Forelimb muscle (tissue), 1 donor: ENCODE data around the gene CCNYL1. TPM values are rescaled to one million over a fixed set of nuclear protein-coding genes. Genes with fewer than 3 reads are reported as not detected.
"Not testable (repeated sequence)": the region's sequence is repeated elsewhere in the genome, so short reads cannot be mapped to it uniquely, and the experiment has no call there.

ENCODE experiments used
- DNase-seq: peaks from one replicate; pipeline ENCODE4 v3.0.0-alpha.2; 2013; ENCODE audit warnings: low read depth
- polyA plus RNA-seq: library from polyadenylated mRNA; unstranded; fragments of 120-200 nt; gene quantifications from one replicate; pipeline ENCODE4 v1.2.1, GENCODE V29; 2013; ENCODE audit not compliant: insufficient read length

The CCNYL1 gene
- polyA plus RNA-seq, 1 donor: 8.7 TPM

DNA sequence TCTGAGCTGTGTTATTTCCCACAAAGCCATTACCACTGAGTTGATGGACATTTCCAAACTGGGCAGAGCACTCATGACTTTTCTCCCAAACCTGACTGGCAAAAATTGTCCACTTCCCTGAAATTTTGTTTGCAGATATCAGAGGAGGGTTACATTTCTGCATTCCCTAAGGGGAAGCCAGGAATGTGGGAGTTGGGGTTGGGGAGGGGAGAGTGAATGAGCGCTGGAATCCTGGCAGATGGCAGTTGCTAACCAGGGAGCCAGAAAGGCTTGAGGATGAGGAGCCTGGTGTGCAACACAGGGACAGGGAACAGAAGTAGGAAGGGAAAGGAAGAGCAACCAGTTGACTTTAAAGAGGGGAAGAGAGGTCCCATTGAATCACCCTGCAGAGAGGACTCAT lies 14.0 kb upstream of the CCNYL1 start:
- DNase-seq: no peak

DNA sequence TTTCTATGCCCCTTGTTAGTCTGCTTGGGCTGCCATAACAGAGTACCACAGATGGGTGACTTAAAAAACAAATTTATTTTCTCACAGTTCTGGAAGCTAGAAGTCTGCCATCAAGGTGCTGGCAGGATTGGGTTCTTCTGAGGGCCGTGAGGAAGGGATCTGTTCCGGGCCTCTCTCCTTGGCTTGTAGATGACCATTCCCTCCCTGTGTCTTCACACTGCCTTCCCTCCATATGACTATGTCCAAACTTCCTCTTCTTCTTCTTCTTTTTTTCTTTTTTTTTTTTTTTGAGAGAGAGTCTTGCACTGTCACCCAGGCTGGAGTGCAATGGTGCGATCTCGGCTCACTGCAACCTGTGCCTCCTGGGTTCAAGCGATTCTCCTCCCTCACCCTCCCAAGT lies 13.1 kb upstream of the CCNYL1 start:
- no peak for DNase-seq

DNA sequence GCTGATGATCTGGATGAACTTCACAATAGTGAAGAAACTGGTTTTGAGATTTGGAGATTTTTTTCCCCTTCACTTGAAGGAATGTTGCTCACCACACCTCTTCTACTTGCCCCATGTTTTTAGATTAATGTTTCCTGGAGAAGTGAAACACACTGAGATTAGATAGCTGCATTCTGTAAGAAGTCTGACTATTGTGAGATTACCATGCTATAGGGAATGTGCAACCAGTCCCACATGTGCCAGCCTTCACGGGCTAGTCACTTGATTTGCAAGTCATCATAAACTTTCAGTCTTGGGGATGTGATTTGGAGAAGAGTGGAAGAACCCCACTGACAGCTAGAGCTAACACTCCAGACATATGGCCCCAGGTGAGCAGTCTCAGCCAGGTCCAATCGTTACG lies 7.4 kb upstream of the CCNYL1 start:
- DNase-seq: no peak

DNA sequence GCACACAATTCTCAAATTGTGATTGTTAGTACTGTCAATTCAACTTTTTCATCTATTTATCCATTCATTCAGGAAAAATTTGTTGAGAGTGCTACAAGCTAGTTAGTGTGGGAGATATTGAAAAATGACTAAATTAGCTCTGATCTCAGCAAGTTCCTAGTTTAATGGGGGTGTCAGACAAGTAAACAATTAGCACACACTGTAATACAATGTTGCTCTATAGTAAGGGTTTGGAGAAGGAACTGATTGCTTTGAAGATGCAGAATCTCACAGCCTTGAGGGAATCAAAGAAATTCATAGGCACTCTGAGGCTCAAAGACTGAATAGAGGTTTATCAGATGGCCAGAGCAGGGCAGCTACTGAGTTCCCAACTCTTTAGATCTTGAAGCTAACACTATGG lies 6.8 kb upstream of the CCNYL1 start:
- no peak for DNase-seq

DNA sequence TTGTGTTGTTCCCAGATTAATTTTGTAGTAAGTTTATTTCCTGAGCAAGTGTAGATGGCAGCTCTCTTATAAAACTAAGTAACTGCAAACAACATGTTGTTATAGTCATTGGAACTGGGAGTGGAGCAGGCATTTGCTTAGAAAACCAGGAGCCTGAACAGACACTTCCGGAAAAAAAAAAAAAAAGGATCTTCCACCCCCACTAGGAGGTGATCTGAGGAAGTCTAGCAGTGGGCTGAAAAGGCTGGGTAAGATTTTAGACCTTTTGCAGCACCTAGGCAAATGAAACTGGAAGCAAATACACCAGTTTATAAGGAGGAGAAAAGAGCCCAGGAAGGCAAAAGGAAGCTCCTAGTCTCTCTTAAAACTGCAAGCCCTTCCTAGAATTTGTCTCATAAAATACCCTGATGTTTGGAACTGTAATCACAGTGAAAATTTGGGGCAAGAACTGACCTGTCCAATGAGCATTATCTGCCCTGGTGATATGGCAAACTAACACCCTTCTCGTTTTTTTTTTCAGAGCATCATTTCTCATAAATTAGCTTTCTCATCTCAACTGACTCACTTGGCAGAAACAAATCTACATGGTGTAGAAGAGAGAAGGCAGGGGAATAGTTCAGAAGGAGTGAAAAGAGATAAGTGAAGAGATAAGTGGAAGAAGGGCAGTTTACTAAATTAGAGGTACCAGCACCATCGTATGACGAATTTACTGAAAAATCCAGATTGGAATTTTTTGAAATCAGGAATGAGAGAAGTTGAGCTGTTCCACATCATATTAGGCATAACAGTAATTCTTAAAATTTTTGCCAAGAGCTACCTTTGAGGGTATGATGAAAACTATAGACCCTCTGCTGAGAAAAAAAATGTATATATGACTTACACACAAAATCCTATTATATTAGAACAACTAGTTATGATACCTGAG lies 4.2 kb upstream of the CCNYL1 start:
- DNase-seq: no peak

DNA sequence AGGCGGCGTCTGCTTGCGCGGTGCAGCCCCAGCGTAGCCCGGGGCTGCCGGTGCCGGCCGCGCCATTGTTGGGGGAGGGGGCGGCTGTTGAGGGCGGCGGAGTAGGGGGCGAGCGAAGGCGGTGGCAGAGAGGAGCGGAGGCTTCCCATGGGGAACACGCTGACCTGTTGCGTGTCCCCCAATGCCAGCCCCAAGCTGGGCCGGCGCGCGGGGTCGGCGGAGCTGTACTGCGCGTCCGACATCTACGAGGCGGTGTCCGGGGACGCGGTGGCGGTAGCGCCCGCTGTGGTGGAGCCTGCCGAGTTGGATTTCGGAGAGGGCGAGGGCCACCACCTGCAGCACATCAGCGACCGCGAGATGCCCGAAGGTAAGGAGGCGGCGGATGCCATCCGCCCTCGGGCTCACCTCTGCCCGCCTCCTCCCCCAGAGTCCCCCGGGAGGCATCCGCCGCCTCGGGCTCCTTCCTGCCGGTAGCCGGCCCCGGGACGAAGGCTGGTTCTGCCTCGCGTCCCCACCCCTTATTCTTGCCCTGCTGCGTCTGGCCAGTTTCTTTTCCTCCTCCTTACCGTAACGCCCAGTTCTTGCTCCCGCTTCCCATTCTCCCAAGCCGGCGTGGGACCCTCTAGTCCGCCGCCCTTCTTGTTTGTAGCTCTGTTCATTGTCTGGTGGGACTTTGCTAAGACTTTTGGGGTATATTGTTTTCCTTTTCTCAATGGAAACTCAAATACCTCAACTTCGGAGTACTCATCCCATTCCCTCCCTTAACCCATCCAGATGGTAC lies 500 bp downstream of the CCNYL1 start:
- no peak for DNase-seq

DNA sequence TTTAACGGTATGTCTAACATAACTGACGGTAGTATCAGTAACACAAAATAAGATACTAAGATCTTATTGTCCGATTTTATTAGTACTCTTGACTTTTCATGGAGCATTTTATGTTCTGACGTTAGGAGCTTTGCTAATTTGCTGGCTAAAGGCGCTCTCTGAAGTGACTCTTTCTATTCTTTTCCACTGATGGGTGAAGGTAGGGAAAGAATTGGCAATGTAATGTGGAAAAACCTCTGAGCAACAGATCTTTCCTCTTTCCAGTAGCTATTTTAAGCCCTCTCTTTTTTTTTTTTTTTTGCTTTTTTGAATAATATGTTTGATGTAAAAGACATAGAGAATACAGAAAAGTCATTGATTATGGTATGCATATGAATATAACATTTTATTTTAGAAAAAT lies 4.6 kb downstream of the CCNYL1 start:
- DNase-seq: no peak

DNA sequence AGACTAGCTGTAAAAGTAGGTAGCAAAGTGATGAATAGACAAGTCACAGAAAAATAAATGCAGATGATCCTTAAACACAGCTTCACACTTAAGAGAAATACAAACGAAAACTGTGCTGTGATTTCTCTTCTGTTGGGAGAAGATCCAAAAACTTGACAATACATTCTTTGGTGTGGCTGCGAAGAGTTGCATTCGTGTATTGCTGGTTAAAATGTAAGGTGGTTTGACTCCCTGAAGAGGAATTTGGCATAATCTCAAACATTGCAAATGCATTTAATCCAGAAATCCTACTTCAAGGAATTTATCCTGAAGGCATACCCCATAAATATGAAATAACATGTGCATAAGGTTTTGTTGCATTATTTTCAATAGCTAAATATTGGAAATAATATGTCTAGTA lies 7.1 kb downstream of the CCNYL1 start:
- DNase-seq: no peak

DNA sequence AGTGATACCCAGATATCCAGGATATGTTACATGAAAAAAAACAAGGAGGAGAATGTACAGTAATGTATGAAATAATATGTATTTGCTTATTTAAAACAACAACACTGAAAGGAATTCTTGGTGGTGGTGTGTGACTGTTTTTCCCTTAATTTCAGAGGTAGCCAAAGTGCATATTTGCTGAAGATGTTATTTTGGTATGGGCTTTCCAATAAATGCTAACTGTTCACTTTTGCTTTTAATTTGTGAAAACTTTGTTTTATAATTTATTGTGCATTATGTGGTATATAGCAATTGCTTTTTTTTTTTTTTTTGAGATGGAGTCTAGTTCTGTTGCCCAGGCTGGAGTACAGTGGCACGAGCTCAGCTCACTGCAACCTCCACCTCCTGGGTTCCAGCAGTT lies 7.6 kb downstream of the CCNYL1 start:
- DNase-seq: no peak

DNA sequence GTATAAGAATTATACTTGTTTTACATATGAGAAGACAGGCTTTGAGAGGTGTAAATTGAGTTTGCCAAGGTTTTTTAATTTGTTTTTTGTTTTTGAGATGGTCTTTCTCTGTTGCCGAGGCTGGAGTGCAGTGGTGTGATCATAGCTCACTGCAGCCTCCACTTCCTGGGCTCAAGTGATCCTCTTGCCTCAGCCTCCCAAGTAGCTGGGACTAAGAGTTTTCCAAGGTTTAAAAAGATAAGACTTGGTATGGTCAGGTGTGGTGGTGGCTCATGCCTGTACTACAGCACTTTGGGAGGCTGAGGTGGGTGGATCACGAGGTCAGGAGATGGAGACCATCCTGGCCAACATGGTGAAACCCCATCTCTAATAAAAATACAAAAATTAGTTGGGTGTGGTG lies 8.2 kb downstream of the CCNYL1 start:
- DNase-seq: not testable (repeated sequence)

DNA sequence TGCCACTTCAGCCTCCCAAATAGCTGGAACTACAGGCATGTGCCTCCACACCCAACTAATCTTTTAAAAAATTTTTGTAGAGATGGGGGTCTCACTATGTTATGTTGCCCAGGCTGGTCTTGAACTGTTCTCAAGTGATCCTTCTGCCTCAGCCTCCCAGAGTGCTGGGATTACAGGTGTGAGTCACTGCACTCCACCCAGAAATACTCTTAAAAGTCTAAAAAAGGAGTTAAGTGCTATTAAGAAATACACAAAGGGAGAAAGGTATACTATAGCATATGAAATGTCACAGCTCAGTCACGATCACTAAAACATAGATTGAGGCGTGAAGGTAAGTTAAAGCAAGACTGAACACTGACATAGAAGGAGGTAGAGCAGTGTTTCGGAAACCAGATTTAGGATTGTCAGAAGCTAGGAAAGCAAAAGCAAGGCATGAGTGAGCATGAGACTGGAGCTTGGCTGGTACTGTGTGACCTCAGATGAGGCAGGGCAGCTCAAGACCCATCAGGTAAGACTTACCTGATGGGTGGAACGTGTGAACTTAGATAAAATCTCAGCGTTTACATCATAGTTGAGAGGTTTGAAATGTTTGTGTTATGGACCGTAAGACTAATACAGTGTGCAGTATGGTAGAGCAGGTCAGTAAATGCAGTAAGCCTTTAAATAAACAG lies 9.2 kb downstream of the CCNYL1 start:
- DNase-seq: no peak

DNA sequence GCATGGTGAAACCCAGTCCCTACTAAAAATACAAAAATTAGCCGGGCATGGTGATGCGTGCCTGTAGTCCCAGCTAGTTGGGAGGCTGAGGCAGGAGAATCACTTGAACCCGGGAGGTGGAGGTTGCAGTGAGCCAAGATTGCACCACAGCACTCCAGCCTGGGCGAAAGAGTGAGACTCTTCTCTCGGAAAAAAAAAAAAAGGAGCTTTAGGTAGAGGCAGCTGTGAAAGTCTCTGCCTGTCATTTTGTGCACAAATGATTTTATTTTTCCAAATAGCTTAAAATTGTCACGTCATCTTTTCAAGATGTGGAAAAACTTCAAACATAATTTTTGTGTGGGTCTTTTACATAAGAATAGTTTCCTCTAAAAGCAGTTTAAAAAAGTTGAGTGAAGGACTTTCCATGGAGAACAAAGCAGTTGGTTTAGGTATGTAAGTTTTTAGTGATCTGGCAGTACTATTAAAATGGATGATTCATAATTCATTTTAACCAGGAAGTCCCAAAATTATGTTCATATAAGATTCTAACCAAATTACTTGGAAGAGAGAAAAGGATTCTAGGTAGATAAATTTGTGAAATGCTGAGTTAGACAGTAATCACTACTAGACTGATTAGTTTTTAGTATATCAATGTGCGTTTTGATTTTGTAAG lies 11.5 kb downstream of the CCNYL1 start:
- DNase-seq: no peak

DNA sequence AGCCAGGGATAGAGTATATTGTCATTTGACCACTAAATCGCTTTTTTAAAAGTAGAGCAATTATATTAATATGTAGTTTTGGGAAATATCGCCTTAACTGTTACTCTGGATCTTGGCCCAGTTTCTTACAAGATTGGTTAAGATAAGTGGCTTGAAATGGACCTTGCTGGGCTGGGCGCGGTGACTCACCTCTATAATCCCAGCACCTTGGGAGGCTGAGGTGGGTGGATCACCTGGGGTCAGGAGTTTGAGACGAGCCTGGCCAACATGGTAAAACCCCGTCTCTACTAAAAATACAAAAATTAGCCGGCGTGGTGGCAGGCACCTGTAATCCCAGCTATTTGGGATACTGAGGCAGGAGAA lies 12.0 kb downstream of the CCNYL1 start:
- not testable (repeated sequence) for DNase-seq

DNA sequence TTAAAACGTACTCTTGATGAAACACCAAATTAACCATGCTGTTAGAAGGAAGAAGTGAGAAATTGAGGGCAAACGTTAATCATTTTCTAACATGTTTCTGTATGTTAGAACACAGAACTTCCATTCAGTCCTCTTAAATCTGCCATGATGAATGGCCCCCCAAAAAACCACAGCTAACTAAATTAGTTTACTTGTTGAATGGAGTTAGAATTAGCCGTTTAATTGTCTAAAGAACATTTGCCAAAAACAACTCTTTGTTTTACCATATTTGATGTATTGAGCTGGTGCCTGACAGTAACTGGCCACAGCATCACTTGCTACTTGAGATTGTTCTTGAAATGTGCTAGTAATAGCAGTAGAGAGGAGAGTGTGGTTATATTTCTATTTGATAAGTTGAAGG lies 12.7 kb downstream of the CCNYL1 start:
- no peak for DNase-seq

DNA sequence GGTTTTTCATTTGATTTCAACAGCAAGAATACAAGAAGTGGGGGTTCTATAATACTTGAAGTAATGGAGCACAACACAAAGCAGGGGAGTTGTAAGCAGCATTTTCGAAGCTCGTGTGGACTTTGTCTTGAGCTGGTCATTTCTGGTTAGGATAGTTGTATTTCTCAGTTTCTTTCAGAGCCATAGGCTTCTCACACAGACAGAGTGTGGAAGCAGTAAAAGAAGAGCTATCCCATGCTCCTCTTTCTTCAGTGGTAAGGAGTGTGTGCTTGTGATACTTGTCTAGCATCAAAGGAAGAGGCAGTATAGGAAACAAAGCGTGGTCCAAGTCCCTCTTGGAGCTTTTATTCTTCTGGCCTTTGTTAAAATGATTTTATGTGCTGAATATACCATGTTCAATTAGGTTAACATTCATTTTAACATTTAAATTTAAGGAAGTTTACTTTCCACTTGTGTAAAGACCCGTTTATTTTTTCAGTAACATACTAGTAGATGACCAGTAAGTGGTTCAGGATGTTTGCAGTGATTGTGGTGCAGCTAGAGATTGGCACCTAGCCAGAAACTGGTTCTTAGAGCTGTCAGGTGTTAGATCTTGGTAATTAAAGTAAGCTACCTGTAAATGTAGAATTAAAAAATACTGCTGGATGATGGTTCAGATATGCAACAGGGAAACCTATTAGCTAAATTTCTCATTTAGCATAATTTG lies 14.6 kb downstream of the CCNYL1 start:
- no peak for DNase-seq

DNA sequence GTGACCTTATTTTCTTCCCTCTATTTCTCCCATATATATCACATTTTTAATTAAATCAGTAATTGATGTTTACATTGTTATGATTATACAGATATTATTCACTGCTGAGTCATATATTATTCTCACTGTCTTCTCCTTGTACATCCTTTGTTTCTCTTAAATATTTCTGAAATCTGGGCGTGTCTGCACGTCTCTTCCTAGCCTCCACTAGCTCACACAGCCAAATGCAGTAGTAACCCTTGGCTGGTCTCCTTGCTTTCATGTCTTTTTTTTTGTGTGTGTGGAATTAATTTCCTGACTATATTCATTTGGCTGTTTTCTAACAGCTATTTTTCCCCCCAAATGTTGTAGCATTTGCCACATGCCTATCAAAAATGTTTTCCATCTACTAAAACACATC lies 15.8 kb downstream of the CCNYL1 start:
- no peak for DNase-seq

DNA sequence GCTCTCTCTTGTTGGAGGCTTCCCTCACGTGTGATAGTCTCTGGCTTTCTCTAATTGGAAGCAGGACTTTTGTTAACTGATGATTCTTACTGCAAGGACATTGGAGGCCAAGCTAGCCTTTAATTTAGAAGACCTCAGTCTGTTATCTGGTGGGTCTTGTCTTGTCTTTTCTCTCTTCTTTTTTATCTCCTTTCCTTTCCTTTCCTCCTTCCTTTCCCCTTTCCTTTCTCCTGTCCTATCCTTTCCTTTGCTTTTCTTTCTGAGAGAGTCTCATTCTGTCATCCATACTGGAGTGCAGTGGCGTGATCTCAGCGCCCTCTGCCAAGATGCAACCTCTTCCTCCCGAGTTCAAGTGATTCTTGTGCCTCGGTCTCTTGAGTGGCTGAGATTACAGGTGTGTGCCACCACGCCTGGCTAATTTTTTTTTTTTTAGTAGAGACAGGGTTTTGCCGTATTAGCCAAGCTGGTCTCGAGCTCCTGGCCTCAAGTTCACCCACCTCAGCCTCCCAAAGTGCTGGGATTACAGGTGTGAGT lies 18.1 kb downstream of the CCNYL1 start:
- DNase-seq: no peak

DNA sequence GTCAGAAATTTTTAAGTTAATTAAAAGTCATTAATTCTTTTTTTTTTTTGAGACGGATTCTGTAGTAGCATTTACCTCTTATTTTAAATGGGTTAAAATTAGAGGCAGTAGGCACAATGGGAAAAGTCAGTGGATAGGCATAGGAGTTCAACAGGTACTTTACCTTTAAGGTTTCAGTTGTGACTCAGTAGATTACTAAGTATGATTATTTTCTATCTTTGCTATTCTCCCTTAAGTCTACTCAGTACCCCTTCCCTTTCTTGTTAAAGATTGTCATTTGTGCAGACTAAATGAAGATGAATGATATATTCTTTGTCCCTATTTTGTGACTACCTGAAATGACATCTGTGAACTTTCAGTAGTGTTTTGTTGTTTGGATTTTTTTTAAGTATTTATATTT lies 19.7 kb downstream of the CCNYL1 start:
- no peak for DNase-seq

DNA sequence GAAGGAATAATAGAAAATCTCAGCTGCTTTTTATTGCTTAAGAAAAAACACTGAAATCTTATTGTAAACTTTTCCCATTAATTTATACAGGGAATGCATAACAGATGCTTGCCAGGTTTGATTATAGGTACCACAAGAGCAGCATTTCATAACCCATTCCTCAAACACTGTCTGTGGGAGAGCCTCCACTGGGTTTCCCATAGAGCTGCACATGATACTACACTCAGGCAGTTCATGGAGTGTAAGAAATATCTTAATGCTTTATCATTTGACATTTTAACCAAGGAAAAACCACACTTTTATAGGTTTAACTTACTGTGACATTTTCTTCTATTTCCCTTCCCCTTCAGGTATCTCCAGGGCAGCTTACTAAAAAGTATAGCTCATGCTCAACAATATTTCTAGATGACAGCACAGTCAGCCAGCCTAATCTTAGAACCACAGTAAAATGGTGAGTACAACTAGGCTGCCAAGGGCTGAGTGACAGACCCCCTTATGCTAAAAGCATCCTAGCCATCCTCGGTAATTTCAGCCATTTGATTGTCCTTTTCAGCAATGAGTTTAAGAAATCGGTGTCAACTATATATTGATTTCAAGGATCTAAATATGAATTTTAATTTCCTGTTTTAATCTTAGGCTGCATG lies 22.3 kb downstream of the CCNYL1 start:
- no peak for DNase-seq

DNA sequence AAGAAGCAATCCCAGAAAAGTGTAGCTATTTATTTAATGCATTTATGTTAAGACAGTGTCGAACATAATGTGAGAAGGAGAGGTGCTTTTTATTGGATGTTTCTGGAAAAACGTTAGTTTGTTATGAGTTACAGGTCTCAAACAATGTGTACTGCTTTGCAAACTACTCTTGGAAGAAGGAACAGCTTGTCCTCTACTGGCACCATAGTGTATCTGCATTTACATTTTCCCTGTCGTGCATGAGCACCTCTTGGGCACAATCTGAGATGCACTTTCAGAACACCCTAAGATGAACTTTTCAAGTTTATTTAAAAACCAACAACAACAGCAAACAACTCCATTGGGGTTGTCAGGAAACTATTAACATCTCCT lies 22.8 kb downstream of the CCNYL1 start:
- no peak for DNase-seq
